ENCODE results near the gene POLR2L.

Gene POLR2L

GRCh38 chr11:809287-810039, 32.9 kb downstream of the POLR2L start, which contains the start of gene RPLP2:
Gene RPLP2, plus strand, starts transcription at chr11:809967. Its CDS starts 268 bp downstream, at chr11:810235.
- peak; percentile 98 to 99 for DNase-seq

GRCh38 chr11:808427-809286, 33.7 kb downstream of the POLR2L start:
- DNase-seq: no peak

GRCh38 chr11:804599-804964, 37.7 kb downstream of the POLR2L start:
- DNase-seq: no peak

- no peak for DNase-seq
Observed at GRCh38 chr11:803770-804598, 38.3 kb downstream of the POLR2L start.

- DNase-seq: no peak
Observed at GRCh38 chr11:803467-803742, 38.9 kb downstream of the POLR2L start.

- no peak for DNase-seq
Observed at GRCh38 chr11:802693-803466, 39.4 kb downstream of the POLR2L start.

GRCh38 chr11:802018-802617, 40.2 kb downstream of the POLR2L start:
- DNase-seq: no peak

GRCh38 chr11:801097-801780, 41.1 kb downstream of the POLR2L start:
- no peak for DNase-seq

- no peak for DNase-seq
Observed at GRCh38 chr11:800473-800872, 41.9 kb downstream of the POLR2L start.

GRCh38 chr11:799641-800316, 42.5 kb downstream of the POLR2L start:
- no peak for DNase-seq

GRCh38 chr11:798093-798713, 44.1 kb downstream of the POLR2L start, which contains the start of gene SLC25A22:
Gene SLC25A22, minus strand, starts transcription at chr11:798281. Its CDS starts 3,275 bp downstream, at chr11:795006.
- peak; percentile 82 to 86 for DNase-seq

- peak; percentile 67 to 72 for DNase-seq
Observed at GRCh38 chr11:797296-798092, 44.8 kb downstream of the POLR2L start.

- DNase-seq: no peak
Observed at GRCh38 chr11:796565-797295, 45.6 kb downstream of the POLR2L start.

- DNase-seq: peak; percentile 75 to 91
Observed at GRCh38 chr11:795634-796564, 46.4 kb downstream of the POLR2L start.

GRCh38 chr11:794766-795633, 47.3 kb downstream of the POLR2L start:
- no peak for DNase-seq

Measured in inflammatory macrophage (primary cell).